H1 (cell line): ENCODE measurements around the gene CAVIN4. TPM values are rescaled to one million over a fixed set of nuclear protein-coding genes. Genes with fewer than 3 reads are reported as not detected.

Experiments
- PHF8 ChIP-seq: fragments of 200-600 bp; sonication (generic); conservative IDR thresholded peaks from 2 replicates; pipeline ENCODE4 v1.7.1; 2012; ENCODE audit warnings: low read depth, mild to moderate bottlenecking, inconsistent platforms, low read length, moderate library complexity
- RXRA ChIP-seq: IDR thresholded peaks from 2 replicates; pipeline ENCODE4 v1.6.1; 2011; ENCODE audit warnings: low read depth, mild to moderate bottlenecking, low read length, moderate library complexity; ENCODE audit not compliant: insufficient read depth
- SAP30 ChIP-seq: fragments of 300-600 bp; sonication (generic); IDR thresholded peaks from 2 replicates; pipeline ENCODE4 v1.7.1; 2012; ENCODE audit warnings: low read length, moderate library complexity, mild to moderate bottlenecking, inconsistent platforms; ENCODE audit not compliant: insufficient read depth, insufficient replicate concordance
- SRF ChIP-seq: IDR thresholded peaks from 2 replicates; pipeline ENCODE4 v1.6.1; 2011; ENCODE audit warnings: mild to moderate bottlenecking, low read depth, low read length, moderate library complexity
- TBP ChIP-seq: IDR thresholded peaks from 2 replicates; pipeline ENCODE4 v1.6.1; 2011; ENCODE audit warnings: low read depth, low read length, improper control_type of control experiment
- TCF12 ChIP-seq: IDR thresholded peaks from 2 replicates; pipeline ENCODE4 v1.6.1; 2011; ENCODE audit warnings: low read depth, mild to moderate bottlenecking, low read length
- polyA plus RNA-seq, 7 experiments: library from polyadenylated mRNA; depleted of rRNA in 3 of 7; stranded (reverse) in 5 of 7; unstranded in 2 of 7; fragments of >200 nt in 5 of 7; fragments of 200-250 nt in 2 of 7; gene quantifications; 1 replicate in 5 of 7; 2 replicates in 1 of 7; 4 replicates in 1 of 7; pipeline versions ENCODE4 v1.2.1 to v1.2.3, GENCODE V29; 2011 to 2013; ENCODE audit warnings: missing spikeins in 2 of 7, mixed read lengths in 2 of 7
- total RNA-seq: library from RNA; stranded (reverse); fragmentation: NEBNext Ultra II Directional; extraction: Animal tissue kit (Norgen Biotek cat#: 25700); gene quantifications from 2 replicates; pipeline ENCODE4 v1.2.1, GENCODE V29; 2021
- TF ChIP-seq, protein P1 (sequence below): fragments of 300-600 bp; sonication (generic); IDR thresholded peaks from 2 replicates; pipeline ENCODE4 v1.7.1; 2012; ENCODE audit warnings: low read length, moderate library complexity, mild to moderate bottlenecking, inconsistent platforms; ENCODE audit not compliant: insufficient replicate concordance
- TF ChIP-seq, protein P2 (sequence below): IDR thresholded peaks from 2 replicates; pipeline ENCODE4 v1.6.1; 2012; ENCODE audit warnings: inconsistent platforms
- TF ChIP-seq, protein P3 (sequence below): IDR thresholded peaks from 2 replicates; pipeline ENCODE4 v1.6.1; 2012; ENCODE audit warnings: inconsistent platforms
- TF ChIP-seq, protein P4 (sequence below): IDR thresholded peaks from 2 replicates; pipeline ENCODE4 v1.6.1; 2011; ENCODE audit warnings: low read length, improper control_type of control experiment

The CAVIN4 gene
- total and polyA plus RNA-seq, 2 of the 8 experiments (the other 6 are each of a cell fraction or from before 2014, with no cell fraction given), result 2.3 to 9.1 TPM

DNA sequence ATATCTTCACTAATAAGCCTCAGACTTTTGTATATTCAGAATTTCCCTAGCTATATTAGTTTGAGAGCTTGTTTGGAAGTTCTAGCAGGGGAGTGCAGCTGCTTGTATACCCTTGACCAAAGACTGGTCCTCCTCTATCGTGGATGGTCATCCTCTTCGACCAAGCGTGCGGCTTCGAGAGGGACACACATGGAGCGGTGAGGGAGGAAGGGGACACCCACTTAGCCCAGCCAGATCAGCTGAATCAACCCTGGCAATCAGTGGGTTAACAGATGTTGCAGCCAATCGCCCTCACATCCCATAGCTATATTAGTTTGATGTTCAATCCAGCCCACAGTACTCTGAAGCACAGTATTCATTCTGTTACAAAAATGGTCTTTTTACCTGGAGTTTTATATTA, 3.2 kb downstream of the CAVIN4 start (continued):
- TF ChIP-seq, protein P1, sequence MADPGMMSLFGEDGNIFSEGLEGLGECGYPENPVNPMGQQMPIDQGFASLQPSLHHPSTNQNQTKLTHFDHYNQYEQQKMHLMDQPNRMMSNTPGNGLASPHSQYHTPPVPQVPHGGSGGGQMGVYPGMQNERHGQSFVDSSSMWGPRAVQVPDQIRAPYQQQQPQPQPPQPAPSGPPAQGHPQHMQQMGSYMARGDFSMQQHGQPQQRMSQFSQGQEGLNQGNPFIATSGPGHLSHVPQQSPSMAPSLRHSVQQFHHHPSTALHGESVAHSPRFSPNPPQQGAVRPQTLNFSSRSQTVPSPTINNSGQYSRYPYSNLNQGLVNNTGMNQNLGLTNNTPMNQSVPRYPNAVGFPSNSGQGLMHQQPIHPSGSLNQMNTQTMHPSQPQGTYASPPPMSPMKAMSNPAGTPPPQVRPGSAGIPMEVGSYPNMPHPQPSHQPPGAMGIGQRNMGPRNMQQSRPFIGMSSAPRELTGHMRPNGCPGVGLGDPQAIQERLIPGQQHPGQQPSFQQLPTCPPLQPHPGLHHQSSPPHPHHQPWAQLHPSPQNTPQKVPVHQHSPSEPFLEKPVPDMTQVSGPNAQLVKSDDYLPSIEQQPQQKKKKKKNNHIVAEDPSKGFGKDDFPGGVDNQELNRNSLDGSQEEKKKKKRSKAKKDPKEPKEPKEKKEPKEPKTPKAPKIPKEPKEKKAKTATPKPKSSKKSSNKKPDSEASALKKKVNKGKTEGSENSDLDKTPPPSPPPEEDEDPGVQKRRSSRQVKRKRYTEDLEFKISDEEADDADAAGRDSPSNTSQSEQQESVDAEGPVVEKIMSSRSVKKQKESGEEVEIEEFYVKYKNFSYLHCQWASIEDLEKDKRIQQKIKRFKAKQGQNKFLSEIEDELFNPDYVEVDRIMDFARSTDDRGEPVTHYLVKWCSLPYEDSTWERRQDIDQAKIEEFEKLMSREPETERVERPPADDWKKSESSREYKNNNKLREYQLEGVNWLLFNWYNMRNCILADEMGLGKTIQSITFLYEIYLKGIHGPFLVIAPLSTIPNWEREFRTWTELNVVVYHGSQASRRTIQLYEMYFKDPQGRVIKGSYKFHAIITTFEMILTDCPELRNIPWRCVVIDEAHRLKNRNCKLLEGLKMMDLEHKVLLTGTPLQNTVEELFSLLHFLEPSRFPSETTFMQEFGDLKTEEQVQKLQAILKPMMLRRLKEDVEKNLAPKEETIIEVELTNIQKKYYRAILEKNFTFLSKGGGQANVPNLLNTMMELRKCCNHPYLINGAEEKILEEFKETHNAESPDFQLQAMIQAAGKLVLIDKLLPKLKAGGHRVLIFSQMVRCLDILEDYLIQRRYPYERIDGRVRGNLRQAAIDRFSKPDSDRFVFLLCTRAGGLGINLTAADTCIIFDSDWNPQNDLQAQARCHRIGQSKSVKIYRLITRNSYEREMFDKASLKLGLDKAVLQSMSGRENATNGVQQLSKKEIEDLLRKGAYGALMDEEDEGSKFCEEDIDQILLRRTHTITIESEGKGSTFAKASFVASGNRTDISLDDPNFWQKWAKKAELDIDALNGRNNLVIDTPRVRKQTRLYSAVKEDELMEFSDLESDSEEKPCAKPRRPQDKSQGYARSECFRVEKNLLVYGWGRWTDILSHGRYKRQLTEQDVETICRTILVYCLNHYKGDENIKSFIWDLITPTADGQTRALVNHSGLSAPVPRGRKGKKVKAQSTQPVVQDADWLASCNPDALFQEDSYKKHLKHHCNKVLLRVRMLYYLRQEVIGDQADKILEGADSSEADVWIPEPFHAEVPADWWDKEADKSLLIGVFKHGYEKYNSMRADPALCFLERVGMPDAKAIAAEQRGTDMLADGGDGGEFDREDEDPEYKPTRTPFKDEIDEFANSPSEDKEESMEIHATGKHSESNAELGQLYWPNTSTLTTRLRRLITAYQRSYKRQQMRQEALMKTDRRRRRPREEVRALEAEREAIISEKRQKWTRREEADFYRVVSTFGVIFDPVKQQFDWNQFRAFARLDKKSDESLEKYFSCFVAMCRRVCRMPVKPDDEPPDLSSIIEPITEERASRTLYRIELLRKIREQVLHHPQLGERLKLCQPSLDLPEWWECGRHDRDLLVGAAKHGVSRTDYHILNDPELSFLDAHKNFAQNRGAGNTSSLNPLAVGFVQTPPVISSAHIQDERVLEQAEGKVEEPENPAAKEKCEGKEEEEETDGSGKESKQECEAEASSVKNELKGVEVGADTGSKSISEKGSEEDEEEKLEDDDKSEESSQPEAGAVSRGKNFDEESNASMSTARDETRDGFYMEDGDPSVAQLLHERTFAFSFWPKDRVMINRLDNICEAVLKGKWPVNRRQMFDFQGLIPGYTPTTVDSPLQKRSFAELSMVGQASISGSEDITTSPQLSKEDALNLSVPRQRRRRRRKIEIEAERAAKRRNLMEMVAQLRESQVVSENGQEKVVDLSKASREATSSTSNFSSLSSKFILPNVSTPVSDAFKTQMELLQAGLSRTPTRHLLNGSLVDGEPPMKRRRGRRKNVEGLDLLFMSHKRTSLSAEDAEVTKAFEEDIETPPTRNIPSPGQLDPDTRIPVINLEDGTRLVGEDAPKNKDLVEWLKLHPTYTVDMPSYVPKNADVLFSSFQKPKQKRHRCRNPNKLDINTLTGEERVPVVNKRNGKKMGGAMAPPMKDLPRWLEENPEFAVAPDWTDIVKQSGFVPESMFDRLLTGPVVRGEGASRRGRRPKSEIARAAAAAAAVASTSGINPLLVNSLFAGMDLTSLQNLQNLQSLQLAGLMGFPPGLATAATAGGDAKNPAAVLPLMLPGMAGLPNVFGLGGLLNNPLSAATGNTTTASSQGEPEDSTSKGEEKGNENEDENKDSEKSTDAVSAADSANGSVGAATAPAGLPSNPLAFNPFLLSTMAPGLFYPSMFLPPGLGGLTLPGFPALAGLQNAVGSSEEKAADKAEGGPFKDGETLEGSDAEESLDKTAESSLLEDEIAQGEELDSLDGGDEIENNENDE, result no peak
- TF ChIP-seq TBP (no peak), TCF12 (no peak), RXRA (no peak), PHF8 (no peak), SAP30 (no peak), SRF (no peak)
- TF ChIP-seq, protein P2, sequence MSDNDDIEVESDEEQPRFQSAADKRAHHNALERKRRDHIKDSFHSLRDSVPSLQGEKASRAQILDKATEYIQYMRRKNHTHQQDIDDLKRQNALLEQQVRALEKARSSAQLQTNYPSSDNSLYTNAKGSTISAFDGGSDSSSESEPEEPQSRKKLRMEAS, result no peak
- TF ChIP-seq, protein P3, sequence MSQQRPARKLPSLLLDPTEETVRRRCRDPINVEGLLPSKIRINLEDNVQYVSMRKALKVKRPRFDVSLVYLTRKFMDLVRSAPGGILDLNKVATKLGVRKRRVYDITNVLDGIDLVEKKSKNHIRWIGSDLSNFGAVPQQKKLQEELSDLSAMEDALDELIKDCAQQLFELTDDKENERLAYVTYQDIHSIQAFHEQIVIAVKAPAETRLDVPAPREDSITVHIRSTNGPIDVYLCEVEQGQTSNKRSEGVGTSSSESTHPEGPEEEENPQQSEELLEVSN, result no peak
- TF ChIP-seq, protein P4, sequence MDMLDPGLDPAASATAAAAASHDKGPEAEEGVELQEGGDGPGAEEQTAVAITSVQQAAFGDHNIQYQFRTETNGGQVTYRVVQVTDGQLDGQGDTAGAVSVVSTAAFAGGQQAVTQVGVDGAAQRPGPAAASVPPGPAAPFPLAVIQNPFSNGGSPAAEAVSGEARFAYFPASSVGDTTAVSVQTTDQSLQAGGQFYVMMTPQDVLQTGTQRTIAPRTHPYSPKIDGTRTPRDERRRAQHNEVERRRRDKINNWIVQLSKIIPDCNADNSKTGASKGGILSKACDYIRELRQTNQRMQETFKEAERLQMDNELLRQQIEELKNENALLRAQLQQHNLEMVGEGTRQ, result no peak
